D721Med (cell line): ENCODE results near the gene DTYMK.

Source experiments
- DNase-seq: peaks from one replicate; pipeline ENCODE4 v3.0.0; 2011; ENCODE audit warnings: low spot score; ENCODE audit not compliant: insufficient read length
- FAIRE-seq: peaks from 2 replicates; lab custom pipeline; 2011; peaks lifted over from hg19 to GRCh38; lab: Jason Lieb, UNC
- TF ChIP-seq, protein P1 (sequence below): IDR thresholded peaks from 2 replicates; pipeline ENCODE4 v1.5.1; 2012; ENCODE audit warnings: mild to moderate bottlenecking, control low read depth; ENCODE audit not compliant: insufficient read depth; ENCODE audit errors: missing control alignments

Gene DTYMK

GRCh38 chr2:241649404-241649803 is 37.2 kb downstream of the DTYMK start:
- FAIRE-seq (no peak), DNase-seq (no peak)
- TF ChIP-seq, protein P1, sequence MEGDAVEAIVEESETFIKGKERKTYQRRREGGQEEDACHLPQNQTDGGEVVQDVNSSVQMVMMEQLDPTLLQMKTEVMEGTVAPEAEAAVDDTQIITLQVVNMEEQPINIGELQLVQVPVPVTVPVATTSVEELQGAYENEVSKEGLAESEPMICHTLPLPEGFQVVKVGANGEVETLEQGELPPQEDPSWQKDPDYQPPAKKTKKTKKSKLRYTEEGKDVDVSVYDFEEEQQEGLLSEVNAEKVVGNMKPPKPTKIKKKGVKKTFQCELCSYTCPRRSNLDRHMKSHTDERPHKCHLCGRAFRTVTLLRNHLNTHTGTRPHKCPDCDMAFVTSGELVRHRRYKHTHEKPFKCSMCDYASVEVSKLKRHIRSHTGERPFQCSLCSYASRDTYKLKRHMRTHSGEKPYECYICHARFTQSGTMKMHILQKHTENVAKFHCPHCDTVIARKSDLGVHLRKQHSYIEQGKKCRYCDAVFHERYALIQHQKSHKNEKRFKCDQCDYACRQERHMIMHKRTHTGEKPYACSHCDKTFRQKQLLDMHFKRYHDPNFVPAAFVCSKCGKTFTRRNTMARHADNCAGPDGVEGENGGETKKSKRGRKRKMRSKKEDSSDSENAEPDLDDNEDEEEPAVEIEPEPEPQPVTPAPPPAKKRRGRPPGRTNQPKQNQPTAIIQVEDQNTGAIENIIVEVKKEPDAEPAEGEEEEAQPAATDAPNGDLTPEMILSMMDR = no peak

DNA sequence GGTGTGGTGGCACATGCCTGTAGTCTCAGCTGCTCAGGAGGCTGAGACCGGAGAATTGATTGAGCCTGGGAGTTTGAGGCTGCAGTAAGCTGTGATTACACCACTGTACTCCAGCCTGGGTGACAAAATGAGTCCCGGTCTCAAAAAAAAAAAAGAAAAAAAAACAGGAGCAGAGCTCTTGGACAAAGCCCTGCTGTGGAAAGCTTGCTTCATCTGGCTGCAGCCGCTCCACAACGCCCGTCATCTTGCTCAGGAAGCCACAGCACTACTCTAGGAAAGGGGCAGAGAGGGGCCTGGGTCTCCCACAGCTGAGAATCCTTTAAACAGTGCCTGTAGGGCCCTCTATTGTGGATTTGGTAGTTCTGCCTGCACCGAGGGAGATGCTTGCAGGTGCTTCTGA is 38.2 kb downstream of the DTYMK start:
- TF ChIP-seq, protein P1 = no peak
- DNase-seq (no peak), FAIRE-seq (no peak)

DNA sequence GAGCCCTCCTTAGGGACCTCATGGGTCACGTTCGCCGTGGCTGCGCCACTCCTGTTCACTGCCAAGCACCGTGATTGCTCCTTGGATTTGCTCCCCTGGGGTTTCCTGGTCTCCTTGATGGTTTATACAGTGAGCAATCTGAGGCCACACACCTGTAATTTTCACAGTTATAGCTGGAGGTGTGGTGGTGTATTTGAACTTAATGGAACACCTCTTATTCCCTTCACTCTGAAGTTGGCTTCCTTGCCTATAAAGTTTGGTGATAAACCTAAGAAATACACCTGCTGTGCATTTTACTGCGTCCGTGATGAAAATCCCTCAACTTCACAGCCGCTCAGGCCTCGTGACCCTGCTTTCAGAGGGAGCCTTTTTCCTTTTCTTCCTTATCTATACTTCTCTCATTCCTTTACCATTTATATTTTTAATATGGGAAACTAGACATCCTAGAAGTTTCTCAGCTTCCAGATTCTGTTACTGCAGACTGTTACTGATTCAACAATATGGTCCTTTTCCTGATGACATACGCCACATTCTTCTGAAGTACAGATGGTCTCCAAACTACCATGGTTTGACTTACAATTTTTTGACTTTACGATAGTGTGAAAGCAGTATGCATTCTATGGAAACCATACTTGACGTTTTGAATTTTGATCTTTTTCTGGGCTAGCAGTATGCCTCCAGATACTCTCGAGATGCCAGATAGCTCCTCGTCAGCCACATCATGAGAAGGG is 40.5 kb downstream of the DTYMK start:
- FAIRE-seq = no peak

DNA sequence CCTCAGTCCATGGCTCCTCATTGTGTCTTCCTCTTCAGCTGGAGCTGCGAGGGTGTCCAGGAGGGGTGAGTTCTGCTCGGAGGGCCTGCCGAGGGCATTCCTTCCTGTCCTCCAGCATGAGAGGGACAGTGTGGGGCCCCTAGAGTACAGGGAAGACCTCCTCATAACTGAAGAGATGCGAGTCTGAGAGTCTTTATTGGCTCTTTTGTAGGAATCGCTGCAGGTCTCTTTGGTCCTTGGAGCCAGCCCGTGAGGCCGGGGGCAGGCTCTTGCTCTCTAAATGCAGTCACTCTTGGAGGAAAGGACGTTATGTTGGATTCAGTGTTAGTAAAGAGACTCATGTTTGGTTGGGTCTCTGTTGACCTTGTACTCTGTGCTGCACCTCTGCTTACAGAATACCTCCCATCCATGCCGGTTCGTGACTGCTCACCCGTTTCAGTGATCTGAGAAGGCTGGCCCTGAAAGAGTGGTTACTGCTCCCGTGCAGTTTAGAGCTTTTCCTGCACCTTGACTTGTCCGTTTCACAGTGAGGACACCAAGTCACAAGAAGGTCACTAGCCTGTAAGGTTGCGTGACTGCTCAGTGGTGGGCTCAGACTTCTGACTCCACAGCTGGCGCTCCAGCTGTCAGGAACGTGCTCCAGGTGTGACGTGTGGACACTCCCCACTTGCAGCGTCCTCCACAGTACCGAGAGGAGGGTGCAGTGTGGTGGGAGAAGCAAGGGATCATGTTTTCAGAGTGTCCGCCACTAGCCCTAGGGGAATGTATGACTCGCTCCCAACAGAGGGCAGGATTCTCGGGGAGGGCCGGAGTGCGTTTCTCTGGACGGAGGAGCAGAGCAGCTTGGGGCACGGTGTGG is 41.3 kb downstream of the DTYMK start:
- DNase-seq (no peak), FAIRE-seq (no peak)
- TF ChIP-seq, protein P1 = no peak

More for the DNA sequence above, 40.5 kb downstream of the DTYMK start:
- DNase-seq = no peak
- TF ChIP-seq, protein P1 = no peak

DNA sequence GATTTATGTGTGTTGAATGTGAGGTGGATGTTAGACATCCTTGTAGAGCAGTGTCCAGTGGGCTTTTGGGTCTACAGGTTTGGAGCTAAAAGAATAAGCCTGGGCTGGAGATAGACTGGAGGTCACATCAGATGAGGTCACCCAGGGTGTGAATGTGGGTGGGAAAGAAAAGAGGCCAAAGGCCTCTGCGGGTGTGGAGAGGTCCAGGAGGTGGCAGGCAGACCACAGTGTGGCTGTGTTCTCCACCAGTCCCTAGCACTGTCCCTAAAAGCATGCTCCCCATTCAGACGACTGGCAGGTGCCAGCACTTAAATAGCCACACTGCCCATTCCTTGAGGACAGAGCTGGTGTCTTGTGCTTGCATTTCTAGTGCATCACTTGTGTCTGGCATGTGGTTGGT is 45.0 kb downstream of the DTYMK start:
- no peak for DNase-seq
- no peak for FAIRE-seq
- TF ChIP-seq, protein P1 = no peak

DNA sequence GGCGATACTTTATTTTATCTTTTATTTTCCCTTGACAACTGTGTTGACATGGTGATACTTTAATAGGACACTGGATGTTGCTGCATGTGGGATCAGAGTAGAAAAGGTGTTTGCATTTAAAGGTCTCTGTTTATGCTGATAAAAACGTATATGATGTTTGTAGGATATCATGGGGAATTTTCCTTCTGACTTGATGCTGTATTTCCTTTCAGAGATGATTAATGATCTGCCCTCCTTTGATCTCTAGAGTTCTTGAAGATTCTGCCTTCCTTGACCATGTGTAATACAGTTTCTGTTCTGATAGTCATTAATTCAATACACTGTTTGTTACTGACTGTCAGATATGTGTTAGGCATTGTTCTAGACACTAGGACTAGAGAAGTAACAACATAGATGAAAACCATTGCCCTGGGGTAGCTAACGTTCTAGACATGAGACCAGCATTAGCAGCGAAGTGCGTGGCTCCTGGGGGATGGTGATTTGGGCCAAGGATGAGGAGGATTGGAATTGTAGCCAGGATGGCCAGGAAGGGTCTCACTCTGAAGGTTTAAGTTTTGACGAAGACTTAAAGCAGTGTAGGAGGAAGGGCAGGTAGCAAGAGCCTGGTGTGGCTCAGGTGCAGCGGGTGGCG is 46.3 kb downstream of the DTYMK start:
- DNase-seq (no peak), FAIRE-seq (no peak)
- TF ChIP-seq, protein P1 = no peak

- DNase-seq (no peak), FAIRE-seq (no peak)
- TF ChIP-seq, protein P1 = no peak
These were observed 47.2 kb downstream of the DTYMK start for GRCh38 chr2:241639385-241639784.
